K562 (cell line): Measurements from ENCODE around the gene ENDOG. TPM values are rescaled to one million over a fixed set of nuclear protein-coding genes. Genes with fewer than 3 reads are reported as not detected.
"Not testable (repeated sequence)": the region's sequence is repeated elsewhere in the genome, so short reads cannot be mapped to it uniquely, and the experiment has no call there.

Source experiments
- ATAC-seq: fragments of 200-7000 bp; cut with Tn5 transposase; 3 replicates; pipeline ENCODE4 v1.9.1; 2020; ENCODE audit warnings: moderate library complexity
- BruUV-seq: library from RNA; stranded (reverse); fragments of 400-500 nt; replicated peaks from 2 replicates; lab custom pipeline; 2021; lab: Mats Ljungman, UMichigan
- CTCF ChIA-PET: fragments of 300-600 bp; formaldehyde crosslinking; extraction: SDS; loops from one replicate; lab custom pipeline; 2021; ENCODE audit warnings: low intra/inter-chr PET ratio; lab: Yijun Ruan, JAX
- POLR2A ChIA-PET: fragments of 300-600, 350-650 bp; sonication (Branson Sonifier 250); formaldehyde crosslinking; extraction: SDS; loops from one replicate; lab custom pipeline; 2021; ENCODE audit warnings: antibody characterized with exemption, inconsistent platforms; lab: Yijun Ruan, JAX
- DNase-seq, 4 experiments: peaks; one replicate each; pipeline versions ENCODE4 v3.0.0 to v3.0.0-alpha.2; 2011 to 2018; ENCODE audit warnings: low spot score in 3 of 4, mixed read lengths in 3 of 4; ENCODE audit errors: extremely low read depth in 1 of 4
- FAIRE-seq: peaks from 2 replicates; lab custom pipeline; 2011; peaks lifted over from hg19 to GRCh38; lab: Jason Lieb, UNC
- H2AFZ ChIP-seq: 2 replicates; pipeline ENCODE4 v1.6.0; 2011; ENCODE audit warnings: low read depth, low read length, control low read depth, inconsistent platforms
- H3K27ac ChIP-seq: fragments of 200-600 bp; 3 replicates; pipeline ENCODE4 v1.8.0; 2011; ENCODE audit warnings: low read depth, mild to moderate bottlenecking, control low read depth, inconsistent platforms, low read length, moderate library complexity, mixed read lengths; ENCODE audit errors: extremely low read depth
- H3K27me3 ChIP-seq, 2 experiments: fragments of 300-600 bp in 1 of 2; 2 replicates in 1 of 2; 3 replicates in 1 of 2; pipeline versions ENCODE4 v1.6.0 to v1.8.0; 2011; ENCODE audit warnings: inconsistent platforms in 2 of 2, low read length in 2 of 2, mild to moderate bottlenecking in 1 of 2, mixed read lengths in 1 of 2, moderate library complexity in 1 of 2; ENCODE audit not compliant: control insufficient read depth in 2 of 2, insufficient read depth in 2 of 2
- H3K36me3 ChIP-seq: fragments of 300-600 bp; 3 replicates; pipeline ENCODE4 v1.8.0; 2011; ENCODE audit warnings: mild to moderate bottlenecking, low read length, inconsistent platforms; ENCODE audit not compliant: control insufficient read depth, insufficient read depth
- H3K4me1 ChIP-seq, 2 experiments: fragments of 200-600 bp in 1 of 2; replicated peaks in 1 of 2; 2 replicates in 1 of 2; 3 replicates in 1 of 2; pipeline versions ENCODE4 v1.5.1 to v1.8.0; 2011; ENCODE audit warnings: inconsistent platforms in 2 of 2, low read length in 2 of 2, mild to moderate bottlenecking in 1 of 2, mixed read lengths in 1 of 2, moderate library complexity in 1 of 2; ENCODE audit not compliant: control insufficient read depth in 2 of 2, insufficient read depth in 2 of 2
- H3K4me2 ChIP-seq: 2 replicates; pipeline ENCODE4 v1.6.1; 2011; ENCODE audit warnings: low read length, control low read depth, inconsistent platforms, mixed read lengths; ENCODE audit not compliant: insufficient read depth
- H3K4me3 ChIP-seq: fragments of 200-600 bp; sonication (generic), shearing (Covaris generic); 2 replicates; pipeline ENCODE4 v1.5.1; 2016; ENCODE audit warnings: control low read depth, inconsistent platforms
- H3K79me2 ChIP-seq: fragments of 200-600 bp; 3 replicates; pipeline ENCODE4 v1.8.0; 2011; ENCODE audit warnings: low read length, inconsistent platforms; ENCODE audit not compliant: control insufficient read depth, insufficient read depth
- H3K9ac ChIP-seq, 2 experiments: 2 replicates each; pipeline versions ENCODE4 v1.6.0 to v1.6.1; 2011; ENCODE audit warnings: low read depth in 2 of 2, low read length in 2 of 2, control low read depth in 1 of 2, inconsistent platforms in 1 of 2, mild to moderate bottlenecking in 1 of 2, mixed read lengths in 1 of 2; ENCODE audit not compliant: insufficient read depth in 1 of 2
- H3K9me1 ChIP-seq: one replicate; pipeline ENCODE4 v1.6.0; 2011; ENCODE audit warnings: inconsistent platforms, mild to moderate bottlenecking, low read length, moderate library complexity; ENCODE audit not compliant: control insufficient read depth, insufficient read depth
- H3K9me3 ChIP-seq: replicated peaks from 2 replicates; pipeline ENCODE4 v1.5.1; 2011; ENCODE audit warnings: low read depth, low read length, inconsistent platforms; ENCODE audit not compliant: control insufficient read depth, insufficient read depth
- H4K20me1 ChIP-seq: replicated peaks from 2 replicates; pipeline ENCODE4 v1.6.1; 2011; ENCODE audit warnings: low read length, inconsistent platforms, mixed read lengths; ENCODE audit not compliant: control insufficient read depth, insufficient read depth
- CBX1 ChIP-seq: sonication (generic); IDR thresholded peaks from 2 replicates; pipeline ENCODE4 v1.6.1; 2016; ENCODE audit warnings: antibody characterized with exemption, low read depth, mild to moderate bottlenecking
- CBX3 ChIP-seq, 2 experiments: IDR thresholded peaks; 1 replicate in 1 of 2; 2 replicates in 1 of 2; pipeline ENCODE4 v1.6.1; 2012; ENCODE audit warnings: inconsistent platforms in 2 of 2, low read length in 2 of 2, borderline replicate concordance in 1 of 2, control low read depth in 1 of 2
- CBX5 ChIP-seq: IDR thresholded peaks from 2 replicates; pipeline ENCODE4 v1.6.1; 2014; ENCODE audit warnings: low read depth, borderline replicate concordance
- TRIM28 ChIP-seq: fragments of 450-650 bp; IDR thresholded peaks from 2 replicates; pipeline ENCODE4 v1.6.1; 2017
- WGBS: fragments of 100-300 bp; shearing (Covaris generic); methylation state at CpG from one replicate; pipeline ENCODE4 v1.1.6; 2016; ENCODE audit warnings: low coverage, mixed read lengths; ENCODE audit not compliant: insufficient coverage; ENCODE audit errors: missing lambda C conversion rate; 5-methylcytosine and 5-hydroxymethylcytosine counted together
- in situ Hi-C: fragments of 300-500 bp; cut with MboI; formaldehyde crosslinking; loops from 4 replicates; pipeline ENCODE4 v1.15.0; 2018; ENCODE audit warnings: inconsistent platforms, mixed read lengths
- intact Hi-C: fragments of 100-400 bp; cut with micrococcal nuclease; formaldehyde crosslinking; loops from 2 replicates; pipeline ENCODE4 v1.14.2; 2022
- polyA plus RNA-seq, 8 experiments: library from polyadenylated mRNA; depleted of rRNA in 4 of 8; stranded (reverse) in 5 of 8; unstranded in 3 of 8; fragments of >200 nt; fragmentation: Nextera tagmentation in 2 of 8; fragmentation: Illumina TruSeq in 1 of 8; extraction: Ambion mirVana in 2 of 8; extraction: Trizol in 1 of 8; gene quantifications; 2 replicates each; pipeline versions ENCODE4 v1.2.1 to v1.2.3, GENCODE V29; 2011 to 2014; ENCODE audit warnings: inconsistent platforms in 1 of 8, missing spikeins in 1 of 8
- total RNA-seq, 7 experiments: library from RNA; depleted of rRNA in 6 of 7; stranded (reverse); fragments of >200 nt in 6 of 7; fragmentation: Illumina TruSeq in 2 of 7; extraction: Trizol in 2 of 7; gene quantifications; 2 replicates each; pipeline versions ENCODE4 v1.2.1 to v1.2.3, GENCODE V29; 2011 to 2021; ENCODE audit warnings: low replicate concordance in 1 of 7

The ENDOG gene
- total and polyA plus RNA-seq, 9 of the 15 experiments (the other 6 are each of a cell fraction or from before 2014, with no cell fraction given) = 1.2 to 91.0 (median 25.5) TPM

DNA sequence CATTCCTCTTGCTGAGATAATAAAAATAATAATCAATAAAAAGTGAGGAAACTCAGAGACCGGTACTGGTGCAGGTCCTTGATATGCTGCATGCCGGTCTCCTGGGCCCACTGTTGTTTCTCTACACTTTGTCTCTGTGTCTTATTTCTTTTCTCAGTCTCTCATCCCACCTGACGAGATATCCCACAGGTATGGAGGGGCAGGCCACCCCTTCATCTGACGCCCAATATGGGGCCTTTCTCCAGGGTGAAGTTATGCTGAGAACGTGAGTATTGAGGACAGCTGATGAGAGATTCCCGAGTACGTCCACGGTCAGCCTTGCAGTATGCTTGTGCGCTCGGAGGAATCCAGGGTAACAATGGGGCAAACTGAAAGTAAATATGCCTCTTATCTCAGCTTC is 32.7 kb downstream of the ENDOG start:
- H3K27me3 ChIP-seq, H3K79me2 ChIP-seq, H3K9ac ChIP-seq, DNase-seq, H2AFZ ChIP-seq, ATAC-seq, in situ Hi-C loops, H3K36me3 ChIP-seq, H3K4me2 ChIP-seq, H4K20me1 ChIP-seq, BruUV-seq, H3K4me3 ChIP-seq, intact Hi-C loops, H3K27ac ChIP-seq, POLR2A ChIA-PET, FAIRE-seq, H3K9me1 ChIP-seq: not testable (repeated sequence)
- H3K4me1 ChIP-seq = peaks cover 8 to 14% of the 10 kb centered on the region in 2 experiments; a peak in 4 of 5 replicates
- CTCF ChIA-PET = interaction anchor here (1.0 kb wide), 1 partner anchor 78 kb away, joined by 3 read pairs; no protein-coding TSS in a partner anchor
- H3K9me3 ChIP-seq = peaks cover 12% of the 10 kb centered on the region
- WGBS = 78% methylated on average over 10 of the region's 10 CpGs
- TF ChIP-seq CBX3 (IDR thresholded peaks at IDR 0.05; ENCODE audit: borderline replicate concordance in 1 of 2, low read length in 2 of 2) (peak in 1 of 2 experiments; percentile 37; a peak in 1 of 3 replicates), TRIM28 (0 out of 2 replicates have a peak, but pooled peaks have one; percentile 56), CBX5 (peak; percentile 62; the same call in 1 of the 2 replicates), CBX1 (peak; percentile 67; the same call in 1 of the 2 replicates)
